Activated naive CD4-positive, alpha-beta T cell treated with anti-CD3 and anti-CD28 coated beads for 36 hours (primary cell): ENCODE results near the gene CFAP126. TPM values are rescaled to one million over a fixed set of nuclear protein-coding genes. Genes with fewer than 3 reads are reported as not detected.
A peak's percentile ranks its signal among the peaks of the same experiment; 100 is the strongest.
"Not testable (repeated sequence)": the region's sequence is repeated elsewhere in the genome, so short reads cannot be mapped to it uniquely, and the experiment has no call there.

ENCODE experiments used
- CTCF ChIA-PET: fragments of 350-600 bp; sonication (Branson Sonifier 250); formaldehyde crosslinking; loops from one replicate; lab custom pipeline; 2021; ENCODE audit warnings: antibody characterized with exemption; lab: Charles Lee
- DNase-seq: peaks from one replicate; pipeline ENCODE4 v3.0.0-alpha.2; 2020
- H3K27ac Mint-ChIP-seq: one replicate; pipeline ENCODE4 v1.8.0; 2021; ENCODE audit warnings: mild to moderate bottlenecking, mixed read lengths
- H3K27me3 Mint-ChIP-seq: one replicate; pipeline ENCODE4 v1.8.0; 2021; ENCODE audit warnings: low read depth, mixed read lengths
- H3K36me3 Mint-ChIP-seq: one replicate; pipeline ENCODE4 v1.8.0; 2021; ENCODE audit warnings: low read depth, mixed read lengths
- H3K4me1 Mint-ChIP-seq: one replicate; pipeline ENCODE4 v1.8.0; 2021; ENCODE audit warnings: low read depth, mixed read lengths
- H3K4me3 Mint-ChIP-seq: one replicate; pipeline ENCODE4 v1.8.0; 2021; ENCODE audit warnings: mild to moderate bottlenecking, moderate library complexity, mixed read lengths
- H3K9me3 Mint-ChIP-seq: one replicate; pipeline ENCODE4 v1.8.0; 2021; ENCODE audit warnings: mixed read lengths
- intact Hi-C: fragments of 100-400 bp; cut with micrococcal nuclease; formaldehyde crosslinking; loops from one replicate; pipeline ENCODE4 v1.15.1; 2023
- total RNA-seq, 2 experiments: library from RNA; stranded (reverse); gene quantifications; one replicate each; pipeline ENCODE4 v1.2.3, GENCODE V29; 2021

Gene CFAP126
- total RNA-seq, 2 experiments from 2014 or later: not detected

- Mint-ChIP-seq H3K4me1 (peaks cover 4% of the 10 kb centered on the region), H3K9me3 (no peaks in the 10 kb centered on the region), H3K27me3 (no peaks in the 10 kb centered on the region), H3K36me3 (peaks cover 32% of the 10 kb centered on the region), H3K4me3 (no peak overlapping the region), H3K27ac (no peak overlapping the region)
- CTCF ChIA-PET: no interaction called here
- intact Hi-C loops: no loop called here
- no peak for DNase-seq
Measured at GRCh38 chr1:161333166-161333565, 34.5 kb downstream of the CFAP126 start.

GRCh38 chr1:161330346-161330745 lies 37.3 kb downstream of the CFAP126 start:
- Mint-ChIP-seq H3K36me3 (peaks cover 29% of the 10 kb centered on the region), H3K4me3 (no peak overlapping the region), H3K27ac (no peak overlapping the region), H3K27me3 (no peaks in the 10 kb centered on the region), H3K9me3 (no peaks in the 10 kb centered on the region), H3K4me1 (peaks cover 3% of the 10 kb centered on the region)
- no peak for DNase-seq
- CTCF ChIA-PET: interaction anchor here (0.6 to 1.5 kb wide), 2 partner anchors 34 to 39 kb away, joined by 3 to 5 read pairs; no protein-coding TSS in a partner anchor
- intact Hi-C loops: no loop called here

DNA sequence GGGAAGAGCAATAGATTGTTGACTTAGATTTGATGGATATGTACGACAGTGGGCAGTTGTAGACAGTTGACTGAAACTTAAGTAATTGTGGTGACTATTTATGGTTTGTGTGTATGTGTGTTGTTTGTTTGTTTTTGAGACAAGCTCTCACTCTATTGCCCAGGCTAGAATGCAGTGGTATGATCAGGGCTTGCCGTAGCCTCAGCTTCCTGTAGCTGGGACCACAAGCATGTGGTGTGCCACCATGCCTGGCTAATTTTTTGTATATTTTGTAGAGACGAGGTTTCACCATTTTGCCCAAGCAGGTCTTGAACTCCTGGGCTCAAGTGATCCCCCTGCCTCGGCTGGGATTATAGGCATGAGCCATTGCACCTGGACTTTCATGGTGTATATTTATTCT lies 43.7 kb downstream of the CFAP126 start:
- H3K27me3 Mint-ChIP-seq: no peaks in the 10 kb centered on the region
- peaks cover 12% of the 10 kb centered on the region for H3K36me3 Mint-ChIP-seq
- DNase-seq: no peak
- no peaks in the 10 kb centered on the region for H3K9me3 Mint-ChIP-seq
- intact Hi-C loops: no loop called here
- no peak overlapping the region for H3K27ac Mint-ChIP-seq
- H3K4me1 Mint-ChIP-seq: peaks cover 2% of the 10 kb centered on the region
- no peak overlapping the region for H3K4me3 Mint-ChIP-seq
- CTCF ChIA-PET: interaction anchor here (1.0 to 1.1 kb wide), 2 partner anchors 18 to 33 kb away, joined by 3 read pairs; no protein-coding TSS in a partner anchor

DNA sequence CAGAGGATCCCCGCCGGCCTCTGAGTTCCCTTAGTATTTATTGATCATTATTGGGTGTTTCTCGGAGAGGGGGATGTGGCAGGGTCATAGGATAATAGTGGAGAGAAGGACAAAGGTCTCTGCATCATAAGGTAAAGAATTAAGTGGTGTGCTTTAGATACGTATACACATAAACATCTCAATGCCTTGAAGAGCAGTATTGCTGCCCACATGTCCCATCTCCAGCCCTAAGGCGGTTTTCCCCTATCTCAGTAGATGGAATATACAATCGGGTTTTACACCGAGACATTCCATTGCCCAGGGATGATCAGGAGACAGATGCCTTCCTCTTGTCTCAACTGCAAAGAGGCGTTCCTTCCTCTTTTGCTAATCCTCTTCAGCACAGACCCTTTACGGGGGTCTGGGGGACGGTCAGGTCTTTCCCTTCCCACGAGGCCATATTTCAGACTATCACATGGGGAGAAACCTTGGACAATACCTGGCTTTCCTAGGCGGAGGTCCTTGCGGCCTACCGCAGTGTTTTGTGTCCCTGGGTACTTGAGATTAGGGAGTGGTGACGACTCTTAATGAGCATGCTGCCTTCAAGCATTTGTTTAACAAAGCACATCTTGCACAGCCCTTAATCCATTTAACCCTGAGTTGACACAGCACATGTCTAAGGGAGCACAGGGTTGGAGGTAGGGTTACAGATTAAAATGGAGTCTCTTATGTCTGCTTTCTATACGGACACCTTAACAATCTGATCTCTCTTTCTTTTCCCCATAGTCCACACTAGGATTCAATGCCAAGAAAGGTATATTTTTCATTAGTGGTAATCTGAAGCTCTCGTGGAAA lies 51.6 kb downstream of the CFAP126 start:
- peak overlapping the region; percentile 97 for H3K4me3 Mint-ChIP-seq
- H3K9me3 Mint-ChIP-seq, CTCF ChIA-PET: not testable (repeated sequence)

More for the DNA sequence above, 51.6 kb downstream of the CFAP126 start:
- not testable (repeated sequence) for H3K27ac Mint-ChIP-seq, H3K27me3 Mint-ChIP-seq, H3K36me3 Mint-ChIP-seq, DNase-seq
- H3K4me1 Mint-ChIP-seq: peaks cover 22% of the 10 kb centered on the region
- intact Hi-C loops: loop anchor here (10.0 kb wide), 1 partner anchor 429 kb away; the partner anchor contains the start of gene DUSP12

Other genes starting within 250 kb of the CFAP126 start
- gene PFDN2, start 249.8 kb downstream of the CFAP126 start, total RNA-seq: 100 to 1,000 TPM; 179 to 183 TPM
- gene NIT1, start 249.8 kb downstream of the CFAP126 start, total RNA-seq: 10 to 100 TPM; 59.1 to 63.1 TPM
- 10 to 100 TPM; 29.7 to 34.0 TPM for gene DEDD, start 235.2 kb downstream of the CFAP126 start, total RNA-seq
- 10 to 100 TPM; 89.4 to 94.9 TPM for gene UFC1, start 213.9 kb downstream of the CFAP126 start, total RNA-seq
- 10 to 100 TPM; 35.7 to 36.1 TPM for gene USP21, start 208.4 kb downstream of the CFAP126 start, total RNA-seq
- 10 to 100 TPM; 24.9 to 26.0 TPM for gene PPOX, start 201.4 kb downstream of the CFAP126 start, total RNA-seq
- gene B4GALT3, start 190.4 kb downstream of the CFAP126 start, total RNA-seq: 10 to 100 TPM; 45.7 to 49.0 TPM
- 10 to 100 TPM in 1 of 2 experiments, 1 to 10 TPM in 1; 6.5 to 10.6 TPM for gene ADAMTS4, start 168.8 kb downstream of the CFAP126 start, total RNA-seq
- gene NDUFS2, start 165.5 kb downstream of the CFAP126 start, total RNA-seq: 100 to 1,000 TPM; 126 to 130 TPM
- gene FCER1G, start 152.6 kb downstream of the CFAP126 start, total RNA-seq: 1 to 10 TPM in 1 of 2 experiments, under 1 TPM in 1; 0.74 to 1.6 TPM
- gene APOA2, start 144.2 kb downstream of the CFAP126 start, total RNA-seq: not detected
- gene TOMM40L, start 141.8 kb downstream of the CFAP126 start, total RNA-seq: 10 to 100 TPM; 13.2 to 14.3 TPM
- gene NR1I3, start 129.7 kb downstream of the CFAP126 start, total RNA-seq: not detected
- gene PCP4L1, start 109.1 kb downstream of the CFAP126 start, total RNA-seq: under 1 TPM; 0.24 to 0.37 TPM
- gene MPZ, start 57.9 kb downstream of the CFAP126 start, total RNA-seq: 1 to 10 TPM; 4.4 to 5.9 TPM
- 100 to 1,000 TPM; 201 TPM for gene SDHC, start 53.5 kb downstream of the CFAP126 start, total RNA-seq
- gene FCGR2A, start 137.6 kb upstream of the CFAP126 start, total RNA-seq: not detected
- gene HSPA6, start 156.7 kb upstream of the CFAP126 start, total RNA-seq: under 1 TPM; 0.12 to 0.25 TPM
- gene FCGR3A, start 181.9 kb upstream of the CFAP126 start, total RNA-seq: under 1 TPM in 1 of 2 experiments, not detected in 1; 0.19 TPM